Stimulated activated CD4-positive, alpha-beta T cell treated with anti-CD3 and anti-CD28 coated beads, Interleukin-1b, Interleukin-23, amount 100 ng/mL, for 4 hours (primary cell): ENCODE results near the gene ARHGAP1.

Source experiments
- DNase-seq, 2 donors: peaks; one replicate each; pipeline ENCODE4 v3.0.0-alpha.2; 2020; ENCODE audit warnings: low read depth in 2 of 2

Gene ARHGAP1

DNA sequence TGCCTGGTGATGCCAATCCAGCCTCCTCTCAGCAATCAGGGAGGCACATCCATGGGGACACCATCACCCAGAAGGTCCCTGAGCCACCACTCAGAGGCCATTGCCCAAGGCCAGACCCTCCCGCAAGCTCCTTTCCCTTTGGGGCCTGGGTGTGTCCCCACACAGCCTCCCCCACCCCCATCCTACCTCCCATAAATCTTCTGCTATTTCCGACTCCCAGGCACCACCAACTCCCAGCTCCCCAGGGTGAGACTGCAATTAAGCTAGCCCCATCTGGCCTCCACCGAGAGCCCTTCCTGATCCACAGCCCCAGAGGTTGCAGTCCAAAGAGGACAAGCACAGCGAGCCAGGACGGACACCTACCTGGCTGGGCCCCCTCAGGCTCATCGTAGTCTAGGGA is 6.3 kb downstream of the ARHGAP1 start:
- no peak for DNase-seq

GRCh38 chr11:46693597-46694012 is 6.8 kb downstream of the ARHGAP1 start:
- no peak for DNase-seq

GRCh38 chr11:46692450-46692849 is 8.0 kb downstream of the ARHGAP1 start:
- DNase-seq, result no peak

DNA sequence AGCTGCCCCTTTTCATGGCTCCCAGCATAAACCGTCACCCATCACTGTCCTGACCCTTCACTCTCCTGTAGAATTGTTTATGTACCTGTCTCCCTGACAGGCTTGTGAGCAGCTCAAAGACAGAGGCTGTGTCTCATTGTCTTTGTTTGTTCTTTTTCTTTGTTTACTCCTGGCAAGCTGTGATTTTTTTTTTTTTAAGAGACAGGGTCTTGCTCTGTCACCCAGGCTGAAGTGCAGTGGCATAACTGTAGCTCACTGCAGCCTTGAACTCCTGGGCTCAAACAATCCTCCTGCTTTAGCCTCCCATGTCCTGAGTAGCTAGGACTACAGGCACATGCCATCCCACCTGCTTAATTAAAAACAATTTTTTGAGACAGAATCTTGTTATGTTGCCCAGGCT is 9.7 kb downstream of the ARHGAP1 start:
- no peak for DNase-seq

DNA sequence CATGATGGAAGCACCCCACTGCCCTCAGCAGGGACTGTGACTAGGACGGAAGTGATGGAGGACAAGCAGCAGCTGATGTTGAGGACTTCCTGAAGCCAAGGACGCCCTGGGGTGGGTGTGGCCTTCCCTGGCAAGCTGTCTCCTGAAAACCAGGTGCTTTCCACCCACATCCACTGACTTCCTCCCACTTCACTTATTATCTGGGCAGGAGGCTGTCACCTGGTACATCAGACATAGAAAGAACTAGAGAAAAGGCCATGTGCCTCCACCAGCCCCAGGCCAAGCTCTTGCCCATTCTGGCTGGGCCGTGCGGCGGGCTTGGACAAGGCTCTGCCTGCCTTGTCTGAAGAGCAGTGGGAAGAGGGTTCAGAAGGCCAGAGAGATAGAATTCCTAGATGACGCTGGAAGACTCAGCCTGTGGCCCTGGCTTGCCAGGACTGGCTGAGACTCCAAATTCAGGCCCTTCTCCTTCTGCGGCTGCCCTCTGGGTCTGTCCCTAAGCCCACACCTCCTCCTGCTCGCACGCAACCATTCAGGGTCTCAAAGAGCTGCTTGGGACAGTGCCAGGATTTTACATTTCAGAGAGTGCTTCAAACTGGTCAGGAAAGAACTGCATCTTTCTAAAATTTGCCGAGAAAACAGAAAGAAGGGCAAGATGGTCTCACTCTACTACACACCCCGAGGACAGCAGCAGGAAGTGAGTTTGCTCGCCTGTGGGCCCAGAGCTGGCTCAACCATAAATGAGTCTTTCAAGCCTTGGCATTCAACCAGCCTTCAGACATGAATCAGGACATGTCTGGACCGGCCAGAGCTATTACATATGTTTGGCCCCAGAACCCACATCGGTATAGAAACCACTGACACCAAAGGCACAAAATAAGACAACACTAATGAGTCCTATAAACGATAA is 13.3 kb downstream of the ARHGAP1 start:
- no peak for DNase-seq

DNA sequence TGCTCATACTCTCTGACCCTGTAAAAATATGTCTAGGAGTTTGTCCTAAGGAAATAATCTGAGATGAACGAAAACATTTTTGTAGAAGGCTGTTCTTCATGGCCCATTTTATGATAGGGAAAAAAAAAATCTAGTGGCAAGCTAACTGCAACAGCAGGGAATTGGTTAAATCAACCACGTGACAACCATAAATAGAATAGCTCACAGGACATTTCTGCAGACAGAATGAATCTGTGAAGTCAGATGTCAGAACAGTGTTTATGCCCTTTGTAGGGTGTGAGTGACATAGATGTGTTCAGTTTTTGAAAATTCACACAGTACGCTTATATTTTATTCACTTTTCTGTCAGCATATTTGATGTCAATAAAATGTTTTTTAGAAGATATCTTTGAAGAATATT is 16.1 kb downstream of the ARHGAP1 start:
- no peak for DNase-seq

- no peak for DNase-seq
Measured at GRCh38 chr11:46682773-46683752, 17.4 kb downstream of the ARHGAP1 start.

DNA sequence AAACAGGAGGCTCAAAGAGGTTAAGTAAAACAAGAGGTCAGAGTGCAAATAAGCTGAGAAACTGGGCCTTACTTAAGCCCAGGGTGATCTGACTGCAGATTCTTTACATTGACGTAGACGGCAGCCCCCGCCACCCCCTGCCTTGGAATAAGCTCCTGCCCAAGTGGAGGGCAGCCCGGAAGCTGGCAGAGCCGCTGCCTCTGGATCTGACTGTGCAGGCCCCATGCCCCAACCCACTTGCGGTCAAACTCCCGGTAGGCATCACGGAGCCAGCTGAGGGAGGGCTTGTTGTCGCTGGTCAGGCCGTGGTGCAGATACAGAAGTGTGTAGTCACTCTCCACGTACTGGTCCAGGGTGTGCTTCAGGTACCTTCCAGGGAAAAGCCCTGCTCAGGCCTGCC is 18.6 kb downstream of the ARHGAP1 start:
- no peak for DNase-seq

- no peak for DNase-seq
Measured at GRCh38 chr11:46680815-46681214, 19.6 kb downstream of the ARHGAP1 start.

- DNase-seq, result no peak
Measured at GRCh38 chr11:46680164-46680760, 20.2 kb downstream of the ARHGAP1 start.

- no peak for DNase-seq
Measured at GRCh38 chr11:46679241-46680163, 20.9 kb downstream of the ARHGAP1 start.

GRCh38 chr11:46678741-46679130 is 21.7 kb downstream of the ARHGAP1 start:
- DNase-seq, result no peak

DNA sequence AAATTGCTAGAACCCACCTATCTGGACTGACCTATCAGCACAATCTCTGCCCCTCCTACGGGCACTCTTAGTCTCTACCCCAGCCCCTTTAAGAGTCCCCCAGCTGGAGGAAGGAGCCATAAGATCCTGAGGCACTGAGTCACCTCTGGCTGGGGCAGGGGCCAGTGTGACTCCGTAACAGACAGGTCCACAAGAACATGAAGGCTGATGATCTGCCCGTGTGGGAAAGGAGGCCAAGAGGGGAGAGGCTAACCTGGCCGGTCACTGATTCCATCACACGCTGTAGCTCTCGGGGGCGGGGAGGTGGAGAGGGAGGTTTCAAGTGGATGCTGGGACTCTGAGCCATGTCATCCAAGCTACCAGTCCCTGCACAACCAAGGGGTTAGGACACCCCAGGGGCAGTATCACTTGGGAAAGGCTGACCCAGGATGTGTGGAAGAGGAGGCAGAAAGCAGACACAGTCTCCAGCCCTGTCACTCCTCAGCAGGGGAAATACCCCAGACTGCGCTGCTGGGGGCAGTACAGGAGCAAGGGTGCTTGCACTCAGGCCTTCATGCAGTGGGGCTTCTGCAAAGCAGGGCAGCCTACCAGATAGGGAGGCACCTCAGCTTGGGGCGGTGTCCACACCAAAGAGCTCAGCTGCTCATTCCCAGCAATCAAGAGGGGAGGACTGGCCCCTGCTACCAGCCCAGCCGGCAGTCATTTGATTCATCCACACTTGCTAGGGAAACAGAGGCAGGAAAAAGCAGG is 22.3 kb downstream of the ARHGAP1 start:
- no peak for DNase-seq

- no peak for DNase-seq
Measured at GRCh38 chr11:46677169-46677568, 23.2 kb downstream of the ARHGAP1 start.

GRCh38 chr11:46676436-46677158 is 23.8 kb downstream of the ARHGAP1 start:
- no peak for DNase-seq

- DNase-seq, result no peak
Measured at GRCh38 chr11:46675949-46676348, 24.5 kb downstream of the ARHGAP1 start.

GRCh38 chr11:46675288-46675851 is 25.0 kb downstream of the ARHGAP1 start:
- DNase-seq, result no peak

GRCh38 chr11:46674463-46675287 is 25.7 kb downstream of the ARHGAP1 start:
- no peak for DNase-seq
